M059J (cell line): Measurements from ENCODE around the gene POFUT2. TPM values are rescaled to one million over a fixed set of nuclear protein-coding genes. Genes with fewer than 3 reads are reported as not detected.

Experiments used
- DNase-seq: peaks from one replicate; pipeline ENCODE4 v3.0.0-alpha.2; 2012; ENCODE audit warnings: low read depth
- total RNA-seq: library from RNA; depleted of rRNA; stranded (reverse); fragments of >200 nt; shearing (Covaris generic); gene quantifications from 2 replicates; pipeline ENCODE4 v1.2.3, GENCODE V29; 2014

The POFUT2 gene
- total RNA-seq, 1 experiment from 2014 or later: 81.8 TPM

DNA sequence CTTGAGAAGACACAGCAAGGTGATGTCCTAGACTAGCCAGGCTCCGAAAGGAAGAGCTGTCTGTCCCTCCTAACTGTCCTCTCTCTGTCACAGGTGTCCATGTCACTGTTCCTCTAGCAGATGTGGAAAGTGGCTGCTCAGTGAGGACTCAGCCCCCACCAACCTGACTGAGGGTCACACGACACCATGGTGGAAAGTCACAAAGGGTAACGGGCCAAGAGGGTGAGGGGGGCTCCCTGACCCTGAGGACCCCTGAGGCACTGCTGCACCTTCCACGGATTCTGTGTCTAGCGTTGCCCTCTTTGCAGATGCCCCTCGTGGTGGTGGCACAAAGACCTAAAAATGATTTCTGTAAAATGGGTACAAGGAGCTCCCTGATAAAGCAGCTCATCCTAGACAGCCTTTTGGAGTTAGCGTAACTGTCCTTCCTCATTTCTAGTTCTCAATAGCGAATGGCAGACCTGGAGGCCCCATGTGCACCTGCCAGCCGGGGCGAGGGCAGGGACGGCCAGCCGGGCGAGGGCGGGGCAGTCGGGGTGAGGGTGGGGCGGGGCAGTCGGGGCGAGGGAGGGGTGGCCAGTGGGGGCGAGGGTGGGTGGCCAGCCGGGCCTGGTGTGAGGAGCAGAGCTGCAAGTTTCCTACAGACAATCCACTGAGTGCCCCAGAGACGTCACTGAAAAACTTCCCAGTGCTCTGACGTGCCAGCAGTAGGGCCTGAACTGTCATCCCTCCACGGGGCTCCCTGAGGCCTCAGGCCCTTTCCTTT is 23.4 kb downstream of the POFUT2 start:
- DNase-seq: no peak

DNA sequence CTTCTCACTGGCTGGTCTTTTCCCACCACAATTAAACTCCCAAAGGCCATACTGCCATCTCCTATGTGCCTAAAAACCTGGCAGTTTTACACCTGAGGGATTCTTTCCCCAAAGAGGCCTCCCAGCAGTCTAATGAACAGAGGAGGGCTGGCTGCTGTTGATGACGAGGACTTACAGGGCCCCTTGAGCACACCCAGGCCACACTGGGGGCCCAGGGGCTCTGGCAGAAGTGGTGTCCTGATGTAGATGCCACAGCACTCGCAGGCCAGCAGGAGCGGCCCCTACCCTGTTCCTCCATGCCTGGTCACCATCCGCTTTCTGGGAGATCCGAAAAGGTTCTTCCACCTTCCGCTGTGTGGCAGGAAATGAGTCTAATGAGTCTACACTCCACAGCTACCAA is 24.2 kb downstream of the POFUT2 start:
- no peak for DNase-seq

GRCh38 chr21:45262616-45263015 is 25.1 kb downstream of the POFUT2 start:
- DNase-seq: no peak

DNA sequence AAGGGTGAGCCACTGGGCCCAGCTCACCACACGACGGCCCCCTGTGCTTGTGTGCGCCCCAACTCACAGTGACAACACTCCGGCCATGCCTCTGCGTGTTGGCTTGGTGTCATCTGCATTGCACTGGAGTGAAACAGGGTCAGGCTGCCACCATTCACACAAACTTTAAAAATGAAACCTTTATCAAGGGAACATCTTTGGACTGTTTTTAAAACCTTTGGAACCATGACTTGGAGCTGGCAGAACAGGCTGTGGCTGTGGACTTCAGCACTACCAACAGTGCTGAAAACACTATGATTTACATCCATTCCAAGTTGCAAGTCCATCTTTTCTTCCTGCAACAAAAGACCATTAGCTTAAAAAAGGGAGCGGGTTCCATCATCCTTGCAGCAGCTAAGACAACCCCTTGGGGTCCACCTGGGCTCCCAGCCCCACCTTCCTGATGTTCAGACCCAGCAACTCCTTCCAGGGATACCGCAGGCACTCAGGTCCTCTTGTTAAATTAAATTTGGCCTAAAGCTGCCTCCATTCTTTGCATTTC is 25.6 kb downstream of the POFUT2 start:
- DNase-seq: no peak

GRCh38 chr21:45261093-45261492 is 26.6 kb downstream of the POFUT2 start:
- no peak for DNase-seq

- no peak for DNase-seq
Observed at GRCh38 chr21:45260191-45260825, 27.4 kb downstream of the POFUT2 start.

- DNase-seq: no peak
Observed at GRCh38 chr21:45259206-45259840, 28.4 kb downstream of the POFUT2 start.

- DNase-seq: no peak
Observed at GRCh38 chr21:45258466-45258865, 29.2 kb downstream of the POFUT2 start.

GRCh38 chr21:45257673-45258341 is 29.9 kb downstream of the POFUT2 start:
- no peak for DNase-seq

DNA sequence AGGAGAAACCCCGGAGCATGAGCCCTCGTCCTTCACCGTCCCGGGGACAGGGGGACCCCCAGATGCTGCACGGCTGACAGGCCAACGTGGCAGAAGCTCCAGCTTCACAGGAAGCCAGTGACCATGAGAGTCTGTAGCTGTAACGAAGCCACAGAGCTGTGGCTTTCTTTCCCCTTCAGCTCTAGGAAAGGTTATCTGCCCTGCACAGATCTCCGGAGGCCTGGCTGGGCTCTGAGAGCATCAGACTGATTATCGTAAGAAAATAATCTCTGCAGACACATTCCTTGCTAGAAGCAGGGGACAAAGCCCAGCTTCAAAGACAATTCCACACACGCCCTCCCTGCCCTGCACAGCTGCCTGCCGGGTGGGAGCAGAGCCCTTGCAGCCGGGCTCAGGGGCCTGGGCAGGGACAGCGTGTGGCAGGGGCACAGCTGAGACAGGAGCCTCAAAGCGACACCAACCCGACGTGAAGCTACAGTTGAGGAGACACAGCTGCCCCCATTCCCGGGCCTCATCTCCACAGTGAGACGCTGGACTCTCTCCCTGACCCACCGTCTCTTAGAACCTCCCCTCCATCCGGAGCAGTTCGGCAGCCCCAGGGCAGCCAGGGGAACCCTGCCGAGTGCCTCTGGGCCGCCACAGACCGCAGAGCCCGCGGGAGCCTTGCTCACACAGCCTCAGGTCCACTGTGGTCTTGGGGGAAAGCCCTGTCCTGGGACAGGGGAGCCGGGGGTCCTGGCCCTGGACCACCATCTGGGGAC is 30.6 kb downstream of the POFUT2 start:
- DNase-seq: no peak

DNA sequence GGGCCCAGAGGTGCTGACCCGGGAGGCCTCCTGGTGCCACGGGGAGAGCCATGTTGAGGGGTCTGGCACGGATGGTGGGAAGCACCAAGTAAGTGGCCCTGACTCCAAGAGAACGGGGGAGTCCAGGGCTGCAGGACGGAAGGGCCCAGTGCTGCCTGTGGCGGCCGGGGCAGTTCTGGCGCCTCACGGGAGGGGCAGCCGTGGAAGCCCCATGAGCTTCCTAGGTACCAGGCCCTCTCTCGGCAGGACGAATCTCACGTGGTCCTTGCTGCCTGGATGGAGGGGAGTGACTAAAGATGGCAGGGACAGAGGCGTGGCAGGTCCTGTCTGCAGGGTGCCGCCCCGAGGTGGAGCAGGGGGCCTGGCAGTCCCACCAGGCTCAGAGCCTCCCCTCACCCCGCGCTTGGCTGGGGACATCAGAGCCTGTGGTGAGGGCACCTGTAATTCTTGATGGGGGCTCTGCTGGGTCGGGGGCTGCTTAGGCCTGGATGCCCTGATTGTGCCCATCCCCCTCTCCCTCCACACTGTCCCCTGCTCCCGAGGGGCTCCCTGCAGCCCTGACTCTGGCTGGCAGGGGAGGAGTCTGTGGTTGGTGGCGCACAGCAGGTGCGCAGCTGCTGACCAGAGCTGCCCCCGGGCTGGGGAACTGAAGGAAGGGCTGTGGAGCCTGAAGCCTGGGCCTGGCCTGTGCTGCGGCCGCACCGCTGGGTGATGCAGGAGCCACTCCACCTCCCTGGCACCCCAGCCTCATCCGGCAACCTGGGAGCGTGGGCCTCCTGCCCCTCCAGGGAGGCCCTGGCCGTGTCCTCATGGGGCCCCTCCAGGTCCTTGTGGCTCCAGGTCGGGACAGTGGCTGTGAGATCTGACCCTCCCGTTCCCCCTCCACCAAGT is 31.4 kb downstream of the POFUT2 start:
- no peak for DNase-seq

DNA sequence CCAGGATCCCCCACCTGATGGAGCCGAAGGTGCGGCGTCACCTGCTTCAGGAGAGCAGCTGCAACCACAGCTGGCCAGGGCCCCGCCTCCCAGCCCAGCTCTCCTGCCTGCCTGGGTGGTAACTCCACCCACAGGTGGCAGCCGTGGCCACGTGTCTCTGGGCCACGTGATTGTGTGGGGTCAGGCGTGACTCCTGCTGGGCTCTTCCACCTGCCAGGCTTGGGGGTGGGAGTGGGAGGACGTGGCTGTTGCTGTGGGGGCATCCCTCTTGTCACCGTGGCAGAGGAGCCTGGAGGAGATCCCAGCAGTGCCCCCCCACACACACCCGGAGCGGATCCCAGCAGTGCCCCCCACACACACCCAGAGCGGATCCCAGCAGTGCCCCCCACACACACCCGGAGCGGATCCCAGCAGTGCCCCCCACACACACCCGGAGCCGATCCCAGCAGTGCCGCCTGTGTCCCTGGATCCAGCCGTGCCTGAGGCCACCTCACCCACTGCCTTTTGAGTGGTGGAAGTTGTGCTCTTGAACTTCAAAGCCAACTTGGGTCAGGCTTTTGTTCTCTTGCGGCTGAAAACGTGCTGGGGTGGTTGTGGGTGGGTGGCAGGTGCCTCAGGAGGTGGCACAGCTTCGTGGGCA is 32.2 kb downstream of the POFUT2 start:
- no peak for DNase-seq

- no peak for DNase-seq
Observed at GRCh38 chr21:45254460-45254930, 33.2 kb downstream of the POFUT2 start.

DNA sequence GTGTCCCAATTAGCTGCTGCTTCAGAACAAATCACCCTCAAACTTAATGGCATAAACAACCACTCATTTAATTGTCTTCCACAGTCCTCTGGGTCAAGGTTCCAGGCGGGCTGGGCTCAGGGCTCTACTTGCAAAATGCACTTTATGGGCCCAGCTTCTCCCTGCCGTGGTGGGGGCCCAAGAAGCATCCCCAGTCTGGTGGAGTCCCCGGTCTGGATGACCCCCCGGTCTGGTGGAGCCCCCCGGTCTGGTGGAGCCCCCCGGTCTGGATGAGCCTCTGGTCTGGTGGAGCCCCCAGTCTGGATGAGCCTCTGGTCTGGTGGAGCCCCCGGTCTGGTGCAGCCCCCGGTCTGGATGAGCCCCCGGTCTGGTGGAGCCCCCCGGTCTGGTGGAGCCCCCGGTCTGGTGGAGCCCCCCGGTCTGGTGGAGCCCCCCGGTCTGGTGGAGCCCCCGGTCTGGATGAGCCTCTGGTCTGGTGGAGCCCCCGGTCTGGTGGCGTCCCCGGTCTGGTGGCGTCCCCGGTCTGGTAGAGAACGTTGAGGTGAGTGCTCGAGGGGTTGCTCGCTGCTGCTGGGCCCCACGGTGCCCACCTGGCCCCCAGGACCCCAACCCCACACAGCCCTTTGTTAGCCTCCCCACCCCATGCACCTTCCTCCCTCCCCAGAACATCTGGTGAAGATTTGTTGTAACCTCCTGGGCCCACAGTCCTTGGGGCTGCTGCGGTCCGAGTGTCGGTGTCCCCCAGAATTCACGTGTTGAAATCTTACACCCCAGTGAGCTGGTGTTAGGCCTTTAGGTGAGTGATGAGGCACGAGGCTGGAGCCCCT is 33.8 kb downstream of the POFUT2 start:
- DNase-seq: no peak

DNA sequence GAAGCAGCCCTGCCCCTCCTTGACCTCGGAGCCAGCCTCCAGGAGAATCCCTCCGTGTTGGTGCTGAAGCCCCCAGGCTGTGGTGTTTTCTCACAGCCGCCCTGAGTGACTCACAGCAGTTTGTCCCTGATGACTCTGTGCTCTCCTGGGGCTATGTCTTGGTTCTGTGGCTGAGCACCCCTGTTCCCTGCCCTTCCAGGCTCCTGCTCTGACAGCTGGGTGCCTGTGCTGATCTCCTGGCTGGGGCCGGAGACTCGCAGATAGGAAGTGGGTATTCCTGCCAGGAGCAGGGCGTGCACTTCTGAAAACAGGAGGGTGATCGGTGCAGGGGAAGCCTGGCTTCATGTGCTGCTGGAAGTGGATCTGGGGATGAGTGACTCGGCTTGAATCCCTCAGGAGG is 34.5 kb downstream of the POFUT2 start:
- DNase-seq: peak; percentile 86

GRCh38 chr21:45252448-45252925 is 35.2 kb downstream of the POFUT2 start:
- no peak for DNase-seq

DNA sequence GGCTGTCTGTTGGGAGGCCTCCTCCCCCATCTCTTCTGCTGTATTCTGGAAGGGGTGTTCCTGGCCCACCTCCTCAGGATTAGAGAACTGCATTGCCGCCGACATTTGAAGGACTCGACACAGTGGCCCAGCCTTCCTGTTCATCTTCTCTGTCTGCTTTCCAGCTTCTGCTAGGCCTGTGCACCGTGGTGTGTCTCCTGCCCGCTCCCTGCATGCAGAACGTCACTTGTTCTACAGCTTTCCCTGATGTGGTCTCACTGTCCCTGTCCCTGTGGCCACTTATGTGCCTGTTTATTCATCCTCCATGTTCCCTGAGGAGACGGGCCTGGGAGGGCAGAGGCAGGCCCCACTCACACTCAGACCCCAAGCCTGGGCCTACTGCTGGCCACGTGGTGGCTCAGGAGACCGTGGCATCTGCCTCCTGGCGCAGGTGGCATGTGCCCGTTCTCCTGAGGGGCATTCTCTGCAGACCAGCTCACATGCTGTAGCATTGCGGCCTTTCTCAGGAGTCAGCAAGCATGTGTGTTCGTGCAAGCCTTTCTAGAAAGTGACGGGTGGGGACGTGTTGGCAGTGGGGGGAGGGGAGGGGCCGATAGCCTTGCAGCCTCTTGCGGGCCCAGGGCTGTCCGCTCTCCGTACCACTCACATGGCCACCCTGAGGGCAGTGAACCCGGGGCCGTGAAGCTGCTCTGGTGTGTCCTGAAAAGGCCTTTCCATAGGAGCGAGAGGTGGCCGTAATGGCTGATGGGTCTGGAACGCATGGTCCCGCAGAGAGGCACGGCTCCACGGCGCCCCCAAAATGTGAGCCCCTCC is 35.9 kb downstream of the POFUT2 start:
- DNase-seq: no peak
